Transverse colon (tissue), 4 donors: ENCODE data around the gene PACSIN2.

Experiments used
- CTCF ChIP-seq, 5 experiments: fragments of 200-600 bp in 3 of 5; fragments of 450-650 bp in 2 of 5; sonication (generic) in 3 of 5; IDR thresholded peaks; 1 replicate in 2 of 5; 2 replicates in 3 of 5; pipeline ENCODE4 v1.5.1; 2016 to 2017; ENCODE audit warnings: antibody characterized with exemption in 5 of 5, inconsistent platforms in 3 of 5, mild to moderate bottlenecking in 2 of 5, moderate library complexity in 1 of 5
- EP300 ChIP-seq: sonication (generic); formaldehyde crosslinking; IDR thresholded peaks from one replicate; pipeline ENCODE4 v1.6.1; 2017; ENCODE audit warnings: antibody characterized with exemption, low read depth
- POLR2A ChIP-seq: fragments of 450-650 bp; IDR thresholded peaks from one replicate; pipeline ENCODE4 v1.6.1; 2016; ENCODE audit warnings: antibody characterized with exemption, mild to moderate bottlenecking, moderate library complexity
- POLR2AphosphoS5 ChIP-seq, 3 donors: sonication (generic); formaldehyde crosslinking; IDR thresholded peaks; one replicate each; pipeline ENCODE4 v1.6.1; 2016; ENCODE audit warnings: antibody characterized with exemption in 3 of 3

- TF ChIP-seq CTCF (IDR thresholded peaks at IDR 0.05) = no peak
- no peak for TF ChIP-seq EP300
- no peak for TF ChIP-seq POLR2A
- no peak for TF ChIP-seq POLR2AphosphoS5 (IDR thresholded peaks at IDR 0.05)
Observed at GRCh38 chr22:42931421-42932196, 83.3 kb downstream of the PACSIN2 start.
